ENCODE results near the gene PPP1R2B.
"Not testable (repeated sequence)": the region's sequence is repeated elsewhere in the genome, so short reads cannot be mapped to it uniquely, and the experiment has no call there.

Gene PPP1R2B

GRCh38 chr5:156850206-156850751, at the start of gene PPP1R2B:
PPP1R2B (plus strand) TSS chr5:156850295; CDS start chr5:156850563, 268 bp downstream.
- no peak for DNase-seq

DNA sequence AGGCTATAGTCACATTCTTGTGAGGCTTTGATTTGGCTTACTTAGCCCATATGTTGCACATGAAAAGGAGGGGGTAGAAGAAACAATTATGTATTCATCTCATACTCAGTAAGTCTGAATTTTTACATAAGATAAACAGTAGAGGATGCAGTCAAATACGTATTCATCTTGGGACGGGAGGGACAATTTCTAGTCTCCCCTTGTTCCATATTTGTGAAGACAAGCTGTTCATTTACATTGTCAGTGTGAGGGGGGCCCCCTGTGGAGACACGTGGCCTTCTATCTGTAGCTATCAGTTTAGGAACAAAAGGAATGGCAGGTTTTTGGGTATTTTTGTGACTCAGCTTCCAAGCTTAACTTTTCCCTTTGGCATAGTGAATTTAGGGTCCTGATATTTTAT, 49.2 kb upstream of the PPP1R2B start:
- DNase-seq, result no peak

- no peak for DNase-seq
These were observed 47.6 kb upstream of the PPP1R2B start for GRCh38 chr5:156802501-156802900.

DNA sequence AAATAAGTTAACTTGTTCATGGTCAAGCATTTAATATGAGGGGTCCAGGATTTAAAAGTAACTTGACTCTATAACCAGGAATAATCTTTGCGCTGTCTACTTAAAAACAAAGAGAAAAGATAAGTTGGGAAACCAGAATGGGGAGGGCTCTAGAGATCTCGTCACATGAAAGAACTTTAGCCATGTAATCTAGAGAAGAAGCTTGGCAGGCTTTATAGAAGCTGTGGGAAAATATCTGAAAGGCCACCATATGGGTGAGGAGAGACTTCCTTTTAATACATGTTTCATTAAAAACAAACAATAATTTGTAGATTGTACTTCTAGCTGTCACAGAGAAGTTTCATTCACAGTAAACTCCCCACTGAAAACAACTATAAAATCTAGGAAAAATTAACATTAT, 46.7 kb upstream of the PPP1R2B start:
- no peak for DNase-seq

DNA sequence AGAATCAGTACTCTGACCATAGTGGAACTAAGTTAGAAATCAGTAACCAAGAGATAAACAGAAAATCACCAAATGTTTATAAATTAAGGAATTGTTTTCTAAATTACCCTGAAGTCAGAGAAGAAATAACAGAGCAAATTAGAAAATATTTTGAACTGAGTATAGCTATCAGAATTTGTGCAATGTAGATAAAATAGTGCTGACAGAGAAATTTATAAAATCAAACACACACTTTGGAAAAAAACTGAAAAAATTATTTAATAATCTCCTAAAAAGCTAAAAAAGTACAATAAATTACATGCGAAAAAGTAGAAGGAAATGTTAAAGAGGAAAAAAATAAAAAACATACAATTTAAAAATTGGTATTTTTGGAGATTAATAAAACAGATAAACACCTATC, 37.1 kb upstream of the PPP1R2B start:
- DNase-seq, result no peak

DNA sequence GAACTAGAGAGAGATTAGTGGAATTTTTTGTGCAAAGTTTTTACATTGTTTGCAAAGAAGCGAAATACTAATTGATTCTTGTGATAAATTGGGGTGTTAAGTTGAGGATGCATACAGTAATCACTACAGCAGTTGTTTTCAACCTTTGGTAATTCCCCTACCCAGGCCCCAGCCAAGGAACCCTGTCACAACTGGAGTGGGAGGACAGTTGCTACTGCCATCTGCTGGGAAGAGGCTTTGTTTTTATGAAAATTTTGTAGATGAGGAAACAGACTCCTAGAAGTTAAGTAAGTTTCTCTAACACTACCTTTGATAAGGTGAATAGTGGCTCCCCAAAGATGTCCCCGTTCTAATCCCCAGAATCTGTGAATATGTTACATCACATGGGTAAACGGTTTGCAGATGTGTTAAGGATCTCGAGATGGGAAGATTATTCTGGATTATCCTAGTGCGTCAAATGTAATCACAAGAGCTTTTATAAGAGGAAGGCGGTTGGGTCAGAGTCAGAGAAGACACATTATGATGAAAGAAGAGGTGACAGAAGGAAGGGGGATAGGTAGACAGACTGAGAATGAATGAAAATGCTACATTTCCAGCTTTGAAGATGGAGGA, 34.0 kb upstream of the PPP1R2B start:
- peak; percentile 7 for DNase-seq

DNA sequence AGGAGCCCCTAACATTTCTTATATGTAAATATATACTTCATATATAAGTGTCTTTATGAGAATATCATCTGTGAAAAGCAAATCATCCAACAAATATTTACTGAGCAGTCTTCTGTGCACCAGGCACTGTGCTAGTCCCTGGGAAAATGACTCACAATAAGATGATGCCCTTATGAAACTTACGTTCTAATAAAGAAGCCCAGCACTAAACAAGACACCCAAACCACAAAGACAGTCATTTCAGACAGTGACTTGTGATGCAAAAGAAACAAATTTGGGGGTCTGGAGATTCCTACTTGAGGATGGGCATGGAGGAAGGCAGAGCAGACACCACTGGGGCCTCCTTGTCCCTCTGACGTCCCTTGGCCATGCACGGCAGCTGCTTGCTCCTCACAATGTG, 30.6 kb upstream of the PPP1R2B start:
- no peak for DNase-seq

DNA sequence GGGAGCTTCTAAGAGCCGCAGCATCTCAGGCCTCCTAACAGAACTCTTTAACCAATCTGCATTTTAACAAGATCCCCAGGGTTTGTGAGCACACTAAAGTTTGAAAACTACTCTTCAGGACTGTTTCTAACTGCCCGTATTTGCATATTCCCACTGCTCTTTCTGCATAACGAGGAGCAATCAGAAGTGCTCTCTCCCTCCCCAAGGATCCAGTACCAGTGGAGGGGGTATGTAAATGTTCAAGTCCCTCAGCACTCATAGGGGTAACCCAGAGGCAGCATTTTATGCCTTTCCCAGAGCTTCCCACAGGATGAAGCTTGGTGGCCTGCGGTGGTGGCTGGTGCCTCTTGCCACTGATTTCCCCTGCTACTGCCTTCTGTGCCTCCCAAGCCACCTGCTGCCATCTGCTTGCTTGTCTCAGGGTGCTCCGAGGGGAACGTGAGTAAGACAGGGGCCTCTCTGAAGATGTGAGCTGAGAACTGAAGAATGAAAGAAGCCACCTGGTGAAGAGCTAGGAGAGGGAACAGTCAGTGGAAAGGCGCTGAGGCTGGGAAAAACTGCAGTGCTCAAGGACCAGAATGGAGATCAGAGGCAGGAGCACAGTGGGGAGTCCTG, 30.0 kb upstream of the PPP1R2B start:
- DNase-seq, result no peak

GRCh38 chr5:156824241-156824640, 25.9 kb upstream of the PPP1R2B start:
- DNase-seq, result no peak

DNA sequence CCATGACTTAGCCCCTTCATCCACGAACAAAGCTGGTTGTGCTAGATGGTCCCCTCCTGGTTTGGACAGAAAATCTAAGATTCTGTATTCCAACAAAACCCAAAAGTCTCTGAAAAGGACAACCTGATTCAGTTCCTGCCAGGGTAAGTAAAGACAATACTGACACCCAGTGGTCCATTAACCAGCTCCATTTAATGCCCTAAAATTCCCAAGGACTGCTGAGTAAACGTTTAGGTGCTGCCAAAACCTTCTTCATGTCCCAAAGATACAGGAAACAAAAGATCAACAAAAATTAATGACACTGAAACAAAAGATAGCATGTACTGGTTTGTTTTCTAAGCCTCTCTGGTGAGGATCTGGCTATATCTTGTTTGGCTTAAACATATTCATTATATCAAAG, 25.3 kb upstream of the PPP1R2B start:
- no peak for DNase-seq

GRCh38 chr5:156825688-156826087, 24.4 kb upstream of the PPP1R2B start:
- DNase-seq, result no peak

DNA sequence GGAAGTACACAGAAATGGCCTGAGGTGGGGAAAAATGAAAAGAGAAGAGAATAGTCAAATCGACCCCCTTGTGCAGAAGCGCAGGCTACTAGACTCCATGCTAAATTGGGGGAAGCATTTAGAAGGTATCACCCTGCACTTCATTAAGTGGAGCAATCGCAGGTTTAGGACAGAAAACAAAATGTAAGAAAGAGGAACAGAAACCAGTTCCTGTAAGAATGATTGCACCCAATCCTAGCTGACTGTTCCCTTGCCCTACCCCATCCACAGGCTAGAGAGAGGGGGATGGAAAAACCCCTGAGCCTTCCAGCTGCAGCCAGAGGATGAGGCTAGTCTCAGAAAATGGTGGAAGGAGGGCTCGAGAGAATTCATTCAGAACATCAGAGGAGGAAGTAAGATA, 23.9 kb upstream of the PPP1R2B start:
- DNase-seq, result no peak

DNA sequence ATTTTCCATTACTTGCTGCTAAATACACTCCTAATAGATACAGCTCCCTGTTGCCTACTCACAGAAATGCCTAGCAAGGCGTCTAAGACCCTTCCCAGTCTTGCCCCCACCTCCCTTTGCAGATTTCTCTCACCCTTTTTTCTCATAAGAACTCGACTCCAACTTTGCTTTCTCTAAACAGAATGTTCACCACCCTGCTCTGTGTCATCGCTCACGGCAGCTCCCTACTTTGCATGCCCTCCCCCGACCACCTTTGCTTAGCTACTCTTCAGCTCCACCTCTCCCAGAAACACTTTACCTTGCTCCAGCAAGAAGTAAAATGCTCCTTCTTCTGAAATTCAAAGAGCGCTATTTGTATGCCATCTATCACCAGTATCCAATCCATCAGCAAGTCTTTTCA, 15.2 kb upstream of the PPP1R2B start:
- no peak for DNase-seq

DNA sequence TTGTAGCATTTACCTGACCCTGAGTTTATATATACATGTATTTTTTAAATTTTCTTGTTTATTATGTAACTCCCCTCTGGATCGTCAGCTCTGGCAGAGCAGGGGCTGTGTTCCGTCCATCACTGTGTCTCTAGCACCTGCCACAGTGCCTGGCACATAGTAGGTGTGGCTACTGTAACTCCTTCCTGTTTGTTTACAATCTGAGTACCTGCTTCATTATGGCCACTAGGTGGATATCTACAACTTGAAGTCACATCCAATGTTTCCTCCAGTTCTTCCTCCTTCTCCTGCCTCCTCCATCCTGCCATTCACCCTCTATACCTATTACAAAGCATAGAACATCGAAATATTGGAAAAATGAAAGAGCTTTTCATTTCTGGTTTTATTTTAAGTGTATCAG, 14.2 kb upstream of the PPP1R2B start:
- DNase-seq, result no peak

DNA sequence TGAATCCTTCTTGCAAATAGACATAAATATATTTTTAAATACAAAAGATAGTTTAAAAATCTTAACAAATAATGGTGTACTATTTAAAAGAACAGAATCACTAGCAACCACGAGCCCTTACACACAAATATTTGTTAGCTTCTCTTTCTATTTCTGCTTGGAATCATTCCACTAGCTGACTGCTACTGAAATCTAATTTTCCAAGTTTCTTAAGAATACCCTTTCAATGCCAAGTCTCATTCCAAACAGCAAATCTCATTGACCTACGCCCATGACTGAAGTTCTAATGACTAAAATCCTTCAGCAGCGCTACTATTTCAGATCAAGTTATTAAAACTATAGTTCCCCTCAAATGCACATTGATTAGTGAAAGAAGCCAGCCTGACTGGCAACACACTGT, 13.2 kb upstream of the PPP1R2B start:
- no peak for DNase-seq

GRCh38 chr5:156838961-156839360, 11.1 kb upstream of the PPP1R2B start:
- DNase-seq, result no peak

DNA sequence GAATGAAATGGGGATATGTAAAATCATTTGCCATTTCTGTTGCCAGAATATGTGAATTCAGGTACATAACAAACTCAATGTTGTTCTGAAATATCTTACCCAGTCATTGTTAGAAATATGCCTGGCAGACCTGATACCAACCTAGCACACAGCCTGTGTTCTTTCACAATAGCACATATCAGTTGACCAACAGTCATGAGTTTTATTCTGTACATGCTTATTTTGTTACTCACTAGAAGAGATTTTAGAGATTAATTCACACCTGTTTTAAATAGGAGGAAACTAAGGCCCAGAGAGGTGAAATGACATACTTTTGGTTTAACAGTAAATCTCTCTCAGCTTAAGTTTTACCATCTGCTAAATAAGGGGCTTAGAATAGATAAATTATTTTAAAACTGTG, 8.4 kb upstream of the PPP1R2B start:
- no peak for DNase-seq

DNA sequence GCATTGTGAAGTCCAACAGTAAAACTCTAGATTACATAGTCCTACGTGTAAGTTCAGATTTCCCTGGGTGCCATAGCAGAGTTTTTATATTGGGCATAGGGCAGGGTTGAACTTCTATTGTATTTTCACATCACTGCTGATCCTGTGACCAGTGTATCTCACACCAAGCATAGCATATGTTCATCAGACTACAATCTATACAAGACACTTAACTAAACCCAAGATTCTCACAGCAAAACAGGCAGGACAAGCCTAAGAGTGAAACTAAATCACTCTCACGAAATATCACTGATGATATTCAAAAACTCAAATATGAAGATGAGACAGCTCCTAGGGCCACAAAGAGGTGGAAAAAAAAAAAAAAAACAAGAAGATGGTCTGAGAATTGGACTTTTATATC, 3.2 kb upstream of the PPP1R2B start:
- no peak for DNase-seq

DNA sequence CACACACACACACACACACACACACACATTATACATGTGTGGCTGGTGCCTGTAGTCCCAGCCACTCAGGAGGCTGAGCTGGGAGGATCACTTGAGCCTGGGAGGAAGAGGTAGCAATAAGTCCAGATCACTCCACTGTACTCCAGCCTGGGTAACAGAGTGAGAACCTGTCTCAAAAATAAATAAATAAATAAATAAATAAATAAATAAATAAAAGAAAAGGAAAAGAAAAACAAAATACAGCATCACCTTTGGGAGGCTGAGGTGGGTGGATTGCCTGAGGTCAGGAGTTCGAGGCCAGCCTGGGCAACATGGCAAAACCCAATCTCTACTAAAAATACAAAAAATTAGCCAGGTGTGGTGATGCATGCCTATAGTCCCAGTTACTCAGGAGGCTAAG, 1.6 kb upstream of the PPP1R2B start:
- DNase-seq, result not testable (repeated sequence)

GRCh38 chr5:156851880-156852279, 1.8 kb downstream of the PPP1R2B start:
- DNase-seq, result no peak

GRCh38 chr5:156853055-156853454, 3.0 kb downstream of the PPP1R2B start:
- not testable (repeated sequence) for DNase-seq

DNA sequence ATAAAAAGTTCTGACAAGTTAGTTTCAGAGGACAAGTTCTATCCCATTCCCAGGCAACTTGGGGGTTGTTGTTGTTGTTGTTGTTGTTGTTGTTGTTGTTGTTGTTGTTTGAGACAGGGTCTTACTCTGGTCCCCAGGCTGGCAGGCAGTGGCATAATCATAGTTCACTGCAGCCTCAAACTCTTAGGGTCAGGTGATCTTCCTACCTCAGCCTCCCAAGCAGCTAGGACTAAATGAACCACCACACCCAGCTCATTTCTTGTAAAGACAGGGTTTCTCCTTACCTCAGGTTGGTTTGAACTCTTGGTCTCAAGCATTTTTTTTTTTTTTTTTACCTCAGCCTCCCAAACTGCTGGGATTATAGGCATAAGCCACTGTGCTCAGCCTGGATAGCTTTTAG, 15.3 kb downstream of the PPP1R2B start:
- no peak for DNase-seq

DNA sequence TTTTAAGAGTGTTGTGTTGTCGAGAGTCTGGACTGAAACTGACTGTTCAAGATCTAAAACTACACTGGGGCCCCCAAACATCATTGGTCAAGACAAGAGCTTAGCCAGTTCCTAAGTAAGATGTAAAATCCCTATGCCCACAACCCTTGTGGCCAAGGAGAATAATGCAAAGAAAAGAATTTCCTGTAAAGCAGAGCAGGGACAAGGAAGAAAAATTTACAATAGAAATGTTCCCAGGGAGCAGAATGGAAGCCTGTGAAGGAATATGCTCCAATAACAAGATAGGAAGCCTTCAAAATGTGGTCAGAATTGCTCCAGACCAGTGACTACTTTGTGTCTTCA, 20.4 kb downstream of the PPP1R2B start:
- DNase-seq, result no peak

- DNase-seq, result no peak
These were observed 21.1 kb downstream of the PPP1R2B start for GRCh38 chr5:156871212-156871611.

- DNase-seq, result no peak
These were observed 29.7 kb downstream of the PPP1R2B start for GRCh38 chr5:156879665-156880285.
